SKM-1 treated with dmso at 0.1 percent for 144 hours (cell line): ENCODE measurements around the gene MYCBP.
"Not testable (repeated sequence)": the region's sequence is repeated elsewhere in the genome, so short reads cannot be mapped to it uniquely, and the experiment has no call there.

Experiments
- DNase-seq: peaks from one replicate; lab custom pipeline; 2025; ENCODE audit not compliant: unreplicated experiment; lab: John Stamatoyannopoulos, UW

Gene MYCBP, protein sequence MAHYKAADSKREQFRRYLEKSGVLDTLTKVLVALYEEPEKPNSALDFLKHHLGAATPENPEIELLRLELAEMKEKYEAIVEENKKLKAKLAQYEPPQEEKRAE

DNA sequence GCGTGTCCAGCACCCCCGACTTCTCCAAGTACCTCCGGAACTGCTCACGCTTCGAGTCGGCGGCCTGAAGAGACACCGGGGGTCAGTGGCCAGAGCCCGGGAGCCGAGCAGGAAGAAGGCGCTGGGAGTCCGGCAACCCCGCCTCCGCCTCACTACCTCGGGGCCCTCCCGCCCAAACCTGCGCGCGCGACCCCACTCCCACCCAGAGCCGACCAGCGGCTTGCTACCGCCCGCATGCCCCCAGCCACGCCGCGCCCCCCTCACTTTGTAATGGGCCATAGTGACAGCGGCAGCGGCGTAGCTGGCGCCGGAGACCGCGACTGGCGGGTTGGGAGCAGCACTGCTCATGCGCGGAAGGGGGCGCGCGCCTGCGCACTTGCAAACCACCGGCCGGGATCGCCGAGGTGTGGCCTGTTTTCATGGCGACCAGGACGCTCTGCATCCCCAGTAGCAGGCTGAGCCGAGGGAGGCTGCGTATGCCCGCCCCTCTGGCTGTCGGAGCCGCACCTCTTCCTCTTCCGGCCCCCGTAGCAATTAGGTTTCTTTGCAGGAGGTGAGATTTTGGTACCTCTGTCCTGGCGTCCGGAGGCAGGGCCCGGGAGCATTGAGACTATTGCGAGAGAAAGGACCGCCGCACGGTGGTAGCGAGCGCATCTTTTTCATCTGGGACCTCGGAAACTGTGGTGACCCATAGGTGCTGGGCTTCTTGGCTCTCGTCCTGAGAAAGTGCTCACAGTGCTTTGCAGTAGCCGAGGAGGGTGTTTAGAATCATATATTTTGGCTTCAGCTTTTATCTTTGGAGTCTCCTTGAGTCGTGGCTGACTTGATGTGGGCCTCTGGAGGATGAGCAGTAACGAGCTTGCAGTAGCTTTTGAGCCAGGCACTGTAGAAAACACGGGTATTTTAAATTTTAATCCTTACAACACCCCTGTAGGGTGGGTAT, at the start of gene MYCBP:
MYCBP (minus strand) TSS at position 322 of the 943 bp plus-strand sequence; CDS start at position 279, 43 bp downstream.
- DNase-seq: peak; percentile 89

DNA sequence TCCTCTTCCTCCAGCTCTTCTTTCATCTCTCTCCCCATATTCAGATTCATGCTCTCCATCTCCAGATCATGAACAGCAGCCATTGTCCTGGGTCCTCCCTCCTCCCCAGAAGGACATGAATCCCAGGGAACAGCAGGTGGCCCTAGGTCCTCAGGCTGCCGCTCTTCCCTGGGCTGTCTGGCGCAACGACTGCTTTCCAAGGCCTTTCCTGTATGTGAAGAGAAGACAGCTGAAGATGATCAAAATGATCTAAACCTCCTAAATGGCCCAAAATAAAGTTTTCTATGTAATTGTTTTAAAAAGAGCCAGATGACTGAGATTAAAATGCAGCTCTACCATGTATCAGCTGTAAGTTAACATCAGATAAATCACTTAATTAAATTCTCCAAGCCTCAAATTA, 46.0 kb upstream of the MYCBP start:
- DNase-seq: no peak

DNA sequence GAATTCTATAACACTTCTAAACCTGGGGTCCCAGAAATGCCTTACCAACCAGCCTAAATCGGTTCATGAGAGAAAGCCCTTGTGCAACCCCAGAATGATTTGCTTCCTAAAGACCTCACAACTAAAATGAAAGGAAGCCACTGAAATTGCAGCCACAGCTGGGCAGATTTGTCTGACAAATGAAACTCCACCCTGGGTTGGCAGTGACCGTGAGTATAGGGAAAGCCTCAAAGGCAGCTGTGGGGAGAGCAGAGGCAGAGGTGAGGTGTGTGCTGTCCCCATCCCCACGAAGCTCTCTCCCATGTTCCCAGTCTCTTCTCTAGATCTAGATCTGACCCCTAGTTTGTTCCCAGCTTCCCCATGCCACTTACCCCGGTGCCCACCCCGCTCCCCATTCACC, 45.4 kb upstream of the MYCBP start:
- DNase-seq: no peak

DNA sequence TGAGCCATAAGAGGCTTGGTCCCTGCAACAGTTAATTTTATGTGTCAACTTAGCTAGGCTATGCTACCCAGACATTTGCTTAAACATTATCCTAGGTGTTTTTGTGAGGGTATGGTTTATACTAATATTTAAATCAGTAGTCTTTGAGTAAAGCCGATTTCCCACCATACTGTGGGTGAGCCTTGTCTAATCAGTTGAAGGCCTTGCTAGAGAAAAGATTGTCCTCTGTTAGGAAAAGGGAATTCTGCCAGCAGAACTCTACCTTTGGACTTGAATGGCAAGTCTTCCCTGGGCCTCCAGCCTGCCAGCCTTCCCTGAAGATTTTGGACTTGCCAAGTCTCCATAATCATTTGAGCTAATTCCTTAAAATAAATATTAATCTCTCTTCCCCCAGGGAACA, 44.6 kb upstream of the MYCBP start:
- DNase-seq: no peak

DNA sequence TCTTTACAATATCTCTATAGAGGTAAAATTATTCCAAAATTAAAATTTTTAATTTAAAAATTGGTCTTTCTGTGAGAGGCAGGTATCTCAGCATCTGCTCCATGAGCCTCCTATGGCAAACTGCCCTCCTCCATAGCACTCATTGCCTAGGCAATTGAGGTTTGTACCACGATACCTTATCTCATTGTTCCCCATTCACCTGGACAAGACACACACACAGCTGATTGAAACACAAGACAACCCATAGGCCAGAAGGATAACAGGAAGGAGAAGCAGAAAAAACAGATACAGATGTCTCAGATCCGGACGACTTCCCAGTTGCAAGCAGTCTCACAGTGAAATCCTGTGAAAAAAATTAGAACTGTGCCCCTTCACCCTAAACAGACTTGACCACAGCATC, 44.2 kb upstream of the MYCBP start:
- no peak for DNase-seq

DNA sequence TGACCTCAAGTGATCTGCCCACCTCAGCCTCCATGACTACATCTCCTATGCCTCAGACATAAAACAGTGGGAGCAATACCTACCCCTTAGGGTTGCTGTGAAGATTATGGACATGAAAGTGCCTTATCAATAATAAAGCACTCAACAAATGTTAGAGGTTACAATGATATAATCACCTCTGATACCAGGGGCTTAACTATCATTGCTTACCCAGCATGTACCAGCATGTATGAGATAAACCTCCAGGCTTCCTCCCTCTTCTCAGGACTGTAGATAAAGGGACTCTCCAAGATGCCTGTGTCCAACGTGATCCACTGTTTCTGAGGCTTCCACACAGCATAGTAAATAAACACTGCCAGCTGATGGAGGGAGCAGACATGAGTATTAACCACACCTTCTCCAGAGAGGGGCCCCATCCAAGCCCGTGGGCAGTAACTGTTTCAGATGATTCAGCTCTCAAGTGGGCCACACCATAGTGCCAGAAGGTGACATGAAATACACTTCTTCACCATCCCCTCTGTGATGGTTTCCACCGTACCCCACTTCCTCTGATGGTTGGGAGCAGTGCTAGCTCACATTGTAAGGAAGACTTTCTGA, 42.3 kb upstream of the MYCBP start:
- DNase-seq: no peak

DNA sequence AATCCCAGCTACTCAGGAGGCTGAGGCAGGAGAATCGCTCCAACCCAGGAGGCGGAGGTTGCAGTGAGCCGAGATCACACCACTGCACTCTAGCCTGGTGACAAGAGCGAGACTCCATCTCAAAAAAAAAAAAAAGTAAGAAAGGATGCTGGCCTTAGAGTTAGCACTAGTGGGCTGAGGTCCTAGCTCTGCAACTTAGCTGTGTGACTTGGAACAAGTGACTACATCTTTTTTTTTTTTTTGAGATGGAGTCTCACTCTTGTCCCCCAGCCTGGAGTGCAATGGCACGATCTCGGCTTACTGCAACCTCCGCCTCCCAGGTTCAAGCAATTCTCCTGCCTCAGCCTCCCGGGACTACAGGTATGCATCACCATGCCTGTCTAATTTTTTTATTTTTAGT, 41.8 kb upstream of the MYCBP start:
- not testable (repeated sequence) for DNase-seq

DNA sequence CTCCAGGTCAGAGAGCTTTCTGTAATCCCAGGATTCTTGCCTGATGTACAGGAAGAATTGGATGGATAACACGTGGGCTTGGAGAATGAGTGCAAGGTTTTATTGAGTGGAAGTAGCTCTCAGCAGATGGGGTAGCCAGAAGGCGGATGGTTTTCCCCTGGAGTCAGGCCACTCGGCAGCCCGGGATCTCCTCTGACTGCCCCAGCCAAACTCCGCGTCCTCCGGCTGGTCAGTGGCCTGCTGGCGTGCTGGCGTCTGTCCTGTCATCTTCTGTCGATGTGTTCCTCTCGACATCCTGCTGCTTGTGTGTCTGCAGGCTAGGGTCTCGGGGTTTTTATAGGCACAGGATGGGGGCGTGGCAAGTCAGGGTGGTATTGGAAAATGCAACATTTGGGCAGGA, 35.7 kb upstream of the MYCBP start:
- DNase-seq: no peak

DNA sequence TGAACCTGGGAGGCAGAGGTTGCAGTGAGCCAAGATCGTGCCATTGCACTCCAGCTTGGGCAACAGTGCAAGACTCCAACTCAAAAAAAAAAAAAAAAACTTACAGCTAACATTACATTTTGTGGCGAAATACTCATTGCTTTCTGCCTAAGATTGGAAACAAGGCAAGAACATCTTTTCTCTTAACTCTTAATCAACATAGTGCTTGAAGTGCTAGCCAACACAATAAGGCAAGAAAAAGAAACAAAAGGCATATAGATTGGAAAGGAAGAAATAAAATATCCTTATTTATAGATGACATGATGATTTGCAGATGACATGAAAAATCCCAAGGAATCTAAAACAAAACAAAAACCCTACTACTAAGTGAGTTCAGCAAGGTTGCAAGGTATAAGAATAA, 32.8 kb upstream of the MYCBP start:
- no peak for DNase-seq

DNA sequence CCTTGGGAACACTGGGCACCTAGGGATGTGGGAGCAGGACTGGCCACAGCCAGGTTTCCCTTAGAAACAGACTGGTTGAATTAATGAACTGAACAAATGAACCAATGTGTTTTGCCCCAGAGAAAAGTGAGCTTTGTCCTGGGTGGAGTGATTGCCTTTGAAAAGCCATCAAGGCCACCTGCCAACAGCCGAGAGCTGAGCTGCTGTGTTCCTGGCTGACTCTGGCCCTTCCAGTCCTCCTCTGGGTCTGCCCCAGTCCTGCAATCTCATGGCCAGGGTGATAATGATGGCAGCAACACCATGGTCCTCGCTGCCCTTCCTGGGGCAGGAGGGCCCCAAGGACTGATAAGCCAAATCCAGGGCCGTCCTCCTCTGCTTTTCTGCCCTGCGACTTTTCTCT, 26.4 kb upstream of the MYCBP start:
- no peak for DNase-seq

DNA sequence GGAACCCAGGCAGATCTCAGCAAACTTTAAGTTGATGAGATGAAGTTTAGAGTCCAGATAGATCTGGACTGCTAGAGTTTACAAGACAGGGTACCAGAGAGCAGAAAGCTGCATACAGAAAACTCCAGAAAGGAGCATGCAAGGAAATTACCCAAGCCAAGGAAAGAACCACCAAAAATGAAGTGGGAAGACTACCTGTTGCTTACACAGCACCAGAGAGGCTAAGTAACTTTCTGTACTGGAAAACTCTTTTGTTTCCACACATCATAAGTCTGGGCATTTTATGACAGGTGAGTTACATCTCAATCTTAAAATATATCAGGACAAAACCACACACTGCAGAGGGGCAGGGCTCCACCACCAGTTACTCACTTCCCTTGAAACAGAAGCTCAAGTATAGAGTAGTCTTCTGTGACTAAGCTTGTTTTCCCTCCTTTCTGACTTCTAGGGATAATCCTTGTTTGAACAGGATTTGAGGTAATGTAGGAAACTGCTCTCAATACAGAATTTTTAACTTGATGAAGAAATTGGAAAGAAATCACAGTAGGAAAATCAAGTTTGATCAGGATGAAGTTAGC, 25.6 kb upstream of the MYCBP start:
- DNase-seq: no peak

DNA sequence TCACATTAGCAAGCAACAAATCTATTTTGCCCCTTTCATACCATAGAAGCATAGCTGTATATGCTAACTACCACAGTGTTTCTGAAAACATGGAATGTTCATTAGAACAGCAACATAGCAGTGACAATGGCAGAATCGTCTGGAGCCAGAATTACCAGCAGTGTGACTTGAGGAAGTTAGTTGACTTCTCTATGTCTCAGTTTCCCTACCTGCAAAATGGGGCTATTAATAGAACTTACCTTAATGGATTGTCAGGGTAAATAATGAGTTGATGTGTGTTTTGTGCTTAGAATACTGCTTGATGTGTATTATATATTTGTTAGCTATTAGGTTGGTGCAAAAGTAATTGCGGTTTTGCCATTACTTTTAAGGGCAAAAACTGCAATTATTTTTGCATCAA, 23.0 kb upstream of the MYCBP start:
- no peak for DNase-seq

DNA sequence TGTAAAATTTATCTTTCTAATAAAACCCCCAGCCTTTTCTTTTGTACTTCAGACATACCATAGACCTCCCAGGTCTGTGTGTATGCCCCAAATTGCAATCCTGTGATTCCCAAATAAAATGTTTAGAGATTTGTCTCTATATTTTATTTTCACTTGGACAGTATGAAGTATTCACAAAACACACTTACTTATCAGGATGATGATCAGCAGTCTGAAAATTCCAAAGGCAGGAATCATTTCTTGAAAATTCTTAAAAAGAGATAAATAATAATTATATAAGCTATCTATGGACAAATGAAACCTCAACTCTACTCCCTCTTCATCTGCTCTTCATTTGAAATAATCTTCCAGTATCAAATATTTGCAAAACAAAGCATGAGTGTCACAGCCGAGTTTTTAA, 19.8 kb upstream of the MYCBP start:
- DNase-seq: no peak

DNA sequence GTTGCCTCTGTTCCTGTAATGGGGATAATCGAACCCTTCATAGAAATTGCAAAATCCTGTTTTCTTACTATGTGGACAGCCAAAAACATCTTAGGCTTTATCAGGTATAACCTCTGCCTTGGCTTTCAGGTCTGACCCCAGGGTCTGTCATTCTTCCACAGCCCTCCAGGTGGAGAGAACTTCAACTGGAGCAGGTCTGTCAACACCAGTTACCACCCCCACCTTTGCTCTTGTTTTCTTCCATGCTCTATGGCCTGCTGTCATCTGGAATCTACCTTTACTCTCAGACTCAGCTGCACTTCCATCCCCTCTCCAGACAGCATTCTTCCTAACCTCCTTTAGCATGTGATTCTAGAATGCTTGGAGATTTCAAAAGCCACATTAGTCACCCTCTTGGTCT, 18.6 kb upstream of the MYCBP start:
- DNase-seq: no peak

DNA sequence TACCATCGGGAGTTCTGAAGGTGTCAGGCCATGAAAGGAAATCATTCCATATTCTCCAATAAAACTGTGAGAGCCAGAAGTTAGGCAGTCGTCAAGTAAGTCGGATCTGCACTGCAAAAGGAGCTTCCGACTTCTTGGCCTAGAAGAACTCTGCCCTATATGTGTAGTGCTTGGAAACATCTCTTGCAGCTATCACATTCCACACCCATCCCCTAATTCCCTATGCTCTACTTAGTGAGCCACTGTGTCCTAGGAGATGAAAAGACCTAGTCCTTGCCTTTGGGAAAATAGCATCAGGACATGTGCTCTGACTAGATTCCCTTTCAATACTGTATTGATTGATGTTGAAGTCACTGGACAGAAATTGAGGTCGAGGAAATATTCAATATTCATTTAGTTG, 16.4 kb upstream of the MYCBP start:
- no peak for DNase-seq

DNA sequence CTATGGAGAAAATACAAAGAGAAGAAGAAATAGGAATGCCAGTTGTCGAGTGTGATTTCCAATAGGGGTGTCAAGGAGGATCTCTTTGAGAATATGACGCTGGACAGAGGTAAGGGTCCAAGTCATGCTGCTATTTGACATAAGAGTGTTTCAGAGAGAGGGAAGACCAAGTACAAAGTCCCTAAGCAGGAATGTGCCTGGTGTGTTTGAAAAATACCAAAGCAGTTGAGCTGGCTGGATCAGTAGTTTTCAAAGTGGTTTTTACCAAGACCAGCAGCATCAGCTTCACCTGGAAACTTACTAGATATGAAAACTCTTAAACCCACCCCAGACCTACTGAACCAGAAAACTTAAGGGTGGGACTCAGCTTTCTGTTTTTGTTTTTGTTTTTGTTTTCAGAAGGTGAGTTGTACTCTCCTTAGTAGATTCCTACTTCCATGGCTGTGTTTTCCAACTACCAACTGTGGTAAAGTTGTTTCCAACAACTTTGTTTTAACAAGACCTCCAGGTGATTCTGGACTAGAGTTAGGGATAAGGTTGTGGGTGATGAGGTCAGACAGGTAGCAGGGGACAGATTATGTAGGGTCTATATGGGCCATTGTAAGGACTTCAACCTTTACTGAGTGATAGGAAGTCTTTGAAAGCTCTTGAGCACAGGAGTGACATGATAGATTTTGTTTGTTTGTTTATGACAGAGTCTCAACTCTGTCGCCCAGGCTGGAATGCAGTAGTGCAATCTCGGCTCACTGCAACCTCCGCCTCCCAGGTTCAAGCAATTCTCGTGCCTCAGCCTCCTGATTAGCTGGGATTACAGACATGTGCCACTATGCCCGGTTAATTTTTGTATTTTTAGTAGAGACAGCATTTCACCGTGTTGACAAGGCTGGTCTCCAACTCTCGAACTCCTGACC, 15.5 kb upstream of the MYCBP start:
- no peak for DNase-seq

DNA sequence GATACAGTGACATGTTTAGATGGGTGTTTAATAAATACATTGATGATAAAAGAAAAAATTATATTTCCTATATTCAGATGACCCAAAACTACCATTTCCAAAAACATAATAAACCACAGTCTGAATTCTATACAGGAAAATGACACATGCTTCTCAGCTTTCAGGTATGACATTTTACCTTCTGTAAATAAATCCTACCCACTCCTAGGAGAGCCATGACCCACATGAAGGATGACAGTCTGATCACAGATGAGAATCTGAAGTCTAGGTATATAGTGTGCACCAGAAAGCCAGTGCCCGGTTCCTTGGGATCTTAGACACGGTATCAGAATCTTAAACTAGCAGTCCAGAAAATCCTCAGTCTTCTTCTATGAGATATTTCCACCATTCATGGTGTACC, 11.9 kb upstream of the MYCBP start:
- DNase-seq: no peak

DNA sequence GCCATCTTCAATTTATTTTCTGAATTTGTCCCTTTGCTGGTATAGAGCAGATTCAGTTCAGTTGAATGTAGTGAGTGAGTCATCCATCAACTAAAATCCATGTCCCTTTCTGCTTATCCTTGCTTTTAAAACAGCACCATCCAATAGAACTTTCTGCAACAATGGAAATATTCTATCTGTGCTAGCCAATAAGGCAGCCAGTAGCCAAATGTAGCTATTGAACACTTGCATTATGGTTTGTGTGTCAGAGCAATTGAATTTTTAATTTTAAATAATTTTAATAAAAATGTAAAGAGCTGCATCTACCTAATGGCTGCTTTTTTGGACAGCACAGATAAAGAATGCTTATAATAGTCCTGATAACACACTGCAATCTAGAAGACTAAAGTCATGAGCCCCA, 8.3 kb upstream of the MYCBP start, which contains the start of gene GJA9:
GJA9 (minus strand) TSS at position 101 of the 400 bp plus-strand sequence. CDS start 5,489 bp downstream, outside the sequence.
- DNase-seq: no peak

DNA sequence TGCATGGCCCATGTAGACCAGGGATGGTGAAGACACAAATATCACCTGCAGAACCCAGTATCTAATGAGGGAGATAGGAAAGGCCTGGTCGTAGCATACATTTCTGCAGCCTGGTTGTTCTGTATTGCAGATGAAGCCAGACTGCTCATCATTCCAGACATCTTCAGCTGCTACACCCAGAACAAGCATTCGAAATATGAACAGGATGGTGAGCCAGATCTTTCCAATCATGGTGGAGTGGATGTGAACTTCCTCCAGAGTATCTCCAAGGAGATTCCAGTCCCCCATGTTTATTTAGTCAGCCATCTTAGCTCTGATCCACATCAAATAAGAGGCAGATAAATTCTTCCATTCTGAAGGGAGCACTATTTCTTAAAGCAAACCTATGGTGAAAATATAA, 2.7 kb upstream of the MYCBP start:
- no peak for DNase-seq

DNA sequence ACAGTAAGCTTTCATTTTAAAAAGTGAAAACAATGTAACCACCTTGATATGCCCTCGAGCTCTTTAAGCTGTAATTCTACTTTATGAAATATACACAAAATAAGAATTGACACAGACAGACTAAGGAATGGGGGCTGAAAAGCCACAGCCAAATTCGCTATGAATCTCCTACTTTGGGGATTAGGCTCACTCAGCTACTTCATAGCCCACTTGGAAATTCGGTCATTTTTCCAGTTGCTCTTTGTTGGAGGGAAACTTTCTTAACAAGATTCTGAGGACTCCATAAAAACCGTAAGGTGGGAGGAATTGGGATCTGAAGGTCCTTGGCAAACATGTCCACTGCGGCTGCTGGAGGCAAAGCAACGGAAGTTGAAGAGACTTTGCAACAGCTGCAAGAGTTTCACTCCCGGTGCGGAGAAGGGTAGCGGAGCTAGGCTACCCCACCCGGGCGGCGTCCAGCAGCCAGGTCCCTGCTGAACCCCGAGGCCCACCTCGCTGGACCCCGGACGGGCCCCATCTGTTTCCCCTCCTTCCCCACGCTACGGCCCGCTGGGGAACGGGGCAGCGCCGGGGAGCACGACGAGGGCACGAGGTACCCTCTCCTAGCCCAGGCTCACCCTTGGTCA, 634 bp downstream of the MYCBP start:
- no peak for DNase-seq
